Stimulated activated naive CD8-positive, alpha-beta T cell treated with anti-CD3 and anti-CD28 coated beads, Interleukin-15, Interleukin-2, amounts not matched to agents 100 ng/mL and 50 ng/mL, for 24 hours (primary cell): Measurements from ENCODE around the gene UBASH3B.

Experiments used
- H3K27ac Mint-ChIP-seq: one replicate; pipeline ENCODE4 v1.8.0; 2021; ENCODE audit warnings: mild to moderate bottlenecking, mixed read lengths
- H3K27me3 Mint-ChIP-seq: one replicate; pipeline ENCODE4 v1.8.0; 2021; ENCODE audit warnings: mixed read lengths
- H3K36me3 Mint-ChIP-seq: one replicate; pipeline ENCODE4 v1.8.0; 2021; ENCODE audit warnings: low read depth, mixed read lengths
- H3K4me1 Mint-ChIP-seq: one replicate; pipeline ENCODE4 v1.8.0; 2021; ENCODE audit warnings: low read depth, mixed read lengths
- H3K4me3 Mint-ChIP-seq: one replicate; pipeline ENCODE4 v1.8.0; 2021; ENCODE audit warnings: mild to moderate bottlenecking, mixed read lengths
- H3K9me3 Mint-ChIP-seq: one replicate; pipeline ENCODE4 v1.8.0; 2021; ENCODE audit warnings: mixed read lengths

UBASH3B gene

GRCh38 chr11:122701143-122701542 lies 45.6 kb downstream of the UBASH3B start:
- Mint-ChIP-seq H3K27ac (peak overlapping the region; percentile 88), H3K27me3 (no peaks in the 10 kb centered on the region), H3K4me3 (peak overlapping the region; percentile 12), H3K4me1 (peaks cover 100% of the 10 kb centered on the region), H3K9me3 (no peaks in the 10 kb centered on the region), H3K36me3 (peaks cover 34% of the 10 kb centered on the region)

GRCh38 chr11:122703541-122704272 lies 48.2 kb downstream of the UBASH3B start:
- peak overlapping the region; percentile 99 for H3K27ac Mint-ChIP-seq
- peaks cover 95% of the 10 kb centered on the region for H3K4me1 Mint-ChIP-seq
- H3K36me3 Mint-ChIP-seq = peaks cover 29% of the 10 kb centered on the region
- no peaks in the 10 kb centered on the region for H3K27me3 Mint-ChIP-seq
- no peaks in the 10 kb centered on the region for H3K9me3 Mint-ChIP-seq
- H3K4me3 Mint-ChIP-seq = peak overlapping the region; percentile 41

GRCh38 chr11:122705396-122705795 lies 49.9 kb downstream of the UBASH3B start:
- Mint-ChIP-seq H3K27ac (peak overlapping the region; percentile 99), H3K36me3 (peaks cover 24% of the 10 kb centered on the region), H3K9me3 (no peaks in the 10 kb centered on the region), H3K27me3 (no peaks in the 10 kb centered on the region), H3K4me1 (peaks cover 87% of the 10 kb centered on the region), H3K4me3 (no peak overlapping the region)

DNA sequence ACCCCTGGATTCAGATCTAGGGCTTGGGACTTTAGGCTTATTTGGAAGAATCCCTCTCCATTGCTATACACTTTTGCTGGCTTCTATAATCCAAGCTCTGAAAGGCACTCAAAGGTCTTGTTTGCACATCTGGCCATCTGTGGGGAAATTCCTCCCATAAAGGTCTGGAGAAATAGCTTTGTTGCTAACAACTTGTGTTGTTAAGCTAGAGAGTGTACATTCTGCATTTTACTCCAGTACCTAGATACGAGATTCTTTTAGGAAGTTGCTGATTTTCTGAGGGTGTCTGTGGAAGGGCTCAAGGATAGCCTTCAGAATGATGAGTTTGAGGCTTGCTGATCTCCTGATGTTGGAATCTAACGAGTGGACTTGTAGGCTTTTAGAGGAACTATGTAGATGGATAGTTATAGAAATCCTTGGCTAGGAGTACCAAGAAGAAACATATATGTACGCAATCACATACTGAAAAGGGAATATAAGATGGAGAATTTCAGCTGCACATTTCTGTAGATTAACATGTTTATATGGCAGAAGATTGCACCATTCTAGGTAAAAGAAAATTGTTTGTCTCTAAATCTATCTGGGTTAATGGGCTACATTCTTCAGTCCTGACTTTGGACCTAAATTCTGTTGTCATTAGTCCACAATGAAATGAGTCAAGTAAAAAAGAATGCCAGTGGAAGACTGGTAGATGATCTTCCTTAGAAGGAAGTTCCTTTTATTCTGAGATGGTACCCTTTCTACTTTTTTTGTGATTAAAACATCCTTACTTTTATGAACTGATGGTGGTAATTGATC lies 51.0 kb downstream of the UBASH3B start:
- Mint-ChIP-seq H3K4me1 (peaks cover 76% of the 10 kb centered on the region), H3K4me3 (no peak overlapping the region), H3K27ac (peak overlapping the region; percentile 4), H3K36me3 (peaks cover 24% of the 10 kb centered on the region), H3K9me3 (no peaks in the 10 kb centered on the region), H3K27me3 (no peaks in the 10 kb centered on the region)

DNA sequence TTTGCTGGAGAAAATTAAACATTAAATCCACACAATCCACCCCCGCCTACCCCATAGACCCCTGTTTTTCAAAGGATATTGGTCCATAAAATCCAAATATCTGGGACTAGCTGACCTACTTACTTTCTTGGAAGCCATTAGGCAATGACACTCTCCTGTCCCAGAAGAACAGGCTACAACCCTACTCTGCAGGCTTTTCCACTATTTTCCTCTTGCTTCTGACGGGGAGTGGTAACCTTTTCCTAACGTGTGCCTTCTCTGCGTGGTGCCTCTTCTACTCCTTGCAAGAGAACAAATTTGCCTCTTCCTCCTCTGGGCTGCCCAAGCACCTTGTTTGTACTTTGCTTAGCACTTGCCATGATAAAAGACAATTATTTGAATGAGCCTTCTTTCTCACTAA lies 51.6 kb downstream of the UBASH3B start:
- H3K4me1 Mint-ChIP-seq = peaks cover 76% of the 10 kb centered on the region
- no peak overlapping the region for H3K4me3 Mint-ChIP-seq
- H3K27ac Mint-ChIP-seq = no peak overlapping the region
- H3K36me3 Mint-ChIP-seq = peaks cover 19% of the 10 kb centered on the region
- H3K9me3 Mint-ChIP-seq = no peaks in the 10 kb centered on the region
- H3K27me3 Mint-ChIP-seq = no peaks in the 10 kb centered on the region

GRCh38 chr11:122707901-122708300 lies 52.4 kb downstream of the UBASH3B start:
- Mint-ChIP-seq H3K27me3 (no peaks in the 10 kb centered on the region), H3K4me1 (peaks cover 73% of the 10 kb centered on the region), H3K36me3 (peaks cover 17% of the 10 kb centered on the region), H3K4me3 (no peak overlapping the region), H3K9me3 (no peaks in the 10 kb centered on the region), H3K27ac (no peak overlapping the region)

DNA sequence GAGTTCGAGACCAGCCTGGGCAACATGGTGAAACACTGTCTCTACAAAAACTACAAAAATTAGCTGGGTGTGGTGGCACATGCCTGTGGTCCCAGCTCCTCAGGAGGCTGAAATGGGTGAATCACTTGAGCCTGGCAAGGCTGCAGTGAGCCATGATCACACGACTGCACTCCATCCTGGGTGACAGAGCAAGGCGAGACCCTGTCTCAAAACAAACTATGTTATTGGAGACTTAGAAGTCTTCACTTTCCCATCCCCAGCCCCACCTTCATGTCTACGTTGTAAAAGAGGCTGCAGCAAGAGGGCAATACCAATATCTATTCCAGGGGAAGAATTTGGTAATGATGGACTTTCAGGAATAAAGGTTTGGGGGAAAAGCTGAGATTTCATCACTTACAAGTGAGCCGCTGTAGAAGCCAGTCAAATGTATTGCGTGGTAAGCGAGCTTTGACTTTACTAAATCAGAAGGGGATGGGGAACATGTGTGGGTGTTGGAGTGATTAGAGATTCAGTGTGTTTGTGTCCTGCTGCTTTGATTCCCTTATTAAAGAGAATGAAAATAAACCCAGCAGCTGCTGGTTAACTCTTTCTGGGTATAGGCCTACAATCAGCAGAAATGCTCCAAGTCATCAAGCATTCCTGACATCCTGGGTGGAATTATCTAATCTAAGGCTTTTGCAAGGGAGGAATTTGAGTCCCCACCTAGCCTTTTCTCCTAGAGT lies 53.7 kb downstream of the UBASH3B start:
- Mint-ChIP-seq H3K36me3 (peaks cover 17% of the 10 kb centered on the region), H3K9me3 (no peaks in the 10 kb centered on the region), H3K4me1 (peaks cover 70% of the 10 kb centered on the region), H3K27ac (peak overlapping the region; percentile 19), H3K4me3 (no peak overlapping the region), H3K27me3 (no peaks in the 10 kb centered on the region)

DNA sequence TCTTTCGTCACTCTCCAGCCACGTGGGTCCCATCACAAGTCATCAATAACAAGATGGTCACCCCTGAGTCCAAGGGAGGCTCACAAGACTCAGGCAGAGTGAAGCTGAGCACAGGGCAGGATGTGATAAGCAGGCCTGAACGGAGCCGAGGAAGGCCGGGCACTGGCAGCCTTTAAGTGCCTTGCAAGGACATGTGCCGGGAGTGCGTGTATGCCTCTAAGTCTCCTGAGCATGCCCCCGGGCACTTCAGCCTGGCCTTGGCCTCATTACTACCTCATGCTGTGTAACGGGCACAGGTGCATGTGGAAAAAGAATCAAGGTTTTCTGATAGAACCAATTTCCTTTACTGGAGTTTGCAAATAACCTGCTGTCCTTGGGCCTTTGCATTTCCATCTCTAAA lies 55.8 kb downstream of the UBASH3B start:
- no peaks in the 10 kb centered on the region for H3K27me3 Mint-ChIP-seq
- peaks cover 69% of the 10 kb centered on the region for H3K4me1 Mint-ChIP-seq
- peaks cover 20% of the 10 kb centered on the region for H3K36me3 Mint-ChIP-seq
- no peak overlapping the region for H3K4me3 Mint-ChIP-seq
- H3K27ac Mint-ChIP-seq = no peak overlapping the region
- no peaks in the 10 kb centered on the region for H3K9me3 Mint-ChIP-seq

DNA sequence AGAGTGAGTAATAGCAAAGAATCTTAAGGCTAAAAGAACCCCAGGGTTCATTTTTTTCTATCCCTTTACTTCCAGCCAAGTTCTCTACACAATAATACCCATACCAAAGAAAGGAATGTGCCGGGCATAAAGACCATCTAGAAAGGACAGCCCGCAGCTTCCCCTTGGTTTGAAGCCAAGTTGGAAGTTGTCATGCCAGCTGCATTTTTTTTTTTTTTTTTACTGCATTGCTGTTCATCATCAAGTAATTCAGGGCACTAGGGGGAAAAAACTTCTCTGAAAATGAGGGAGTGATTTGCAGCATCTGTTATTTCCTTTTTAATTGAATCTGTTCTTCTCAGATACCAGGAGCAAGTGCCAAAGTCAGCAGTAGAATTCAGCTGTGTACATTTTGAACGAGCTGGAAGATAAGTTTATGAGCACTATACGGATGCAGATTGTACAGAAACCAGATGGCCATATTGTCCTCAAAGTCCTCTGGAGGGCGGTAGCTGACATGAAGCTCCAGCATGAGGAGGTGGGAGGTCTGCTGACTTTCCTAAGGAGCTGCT lies 56.4 kb downstream of the UBASH3B start:
- Mint-ChIP-seq H3K36me3 (peaks cover 20% of the 10 kb centered on the region), H3K27me3 (no peaks in the 10 kb centered on the region), H3K27ac (no peak overlapping the region), H3K4me3 (no peak overlapping the region), H3K4me1 (peaks cover 69% of the 10 kb centered on the region), H3K9me3 (no peaks in the 10 kb centered on the region)

- H3K4me3 Mint-ChIP-seq = no peak overlapping the region
- peaks cover 75% of the 10 kb centered on the region for H3K4me1 Mint-ChIP-seq
- H3K9me3 Mint-ChIP-seq = no peaks in the 10 kb centered on the region
- H3K27ac Mint-ChIP-seq = peak overlapping the region; percentile 70
- peaks cover 24% of the 10 kb centered on the region for H3K36me3 Mint-ChIP-seq
- no peaks in the 10 kb centered on the region for H3K27me3 Mint-ChIP-seq
Measured at GRCh38 chr11:122714004-122714403, 58.5 kb downstream of the UBASH3B start.

DNA sequence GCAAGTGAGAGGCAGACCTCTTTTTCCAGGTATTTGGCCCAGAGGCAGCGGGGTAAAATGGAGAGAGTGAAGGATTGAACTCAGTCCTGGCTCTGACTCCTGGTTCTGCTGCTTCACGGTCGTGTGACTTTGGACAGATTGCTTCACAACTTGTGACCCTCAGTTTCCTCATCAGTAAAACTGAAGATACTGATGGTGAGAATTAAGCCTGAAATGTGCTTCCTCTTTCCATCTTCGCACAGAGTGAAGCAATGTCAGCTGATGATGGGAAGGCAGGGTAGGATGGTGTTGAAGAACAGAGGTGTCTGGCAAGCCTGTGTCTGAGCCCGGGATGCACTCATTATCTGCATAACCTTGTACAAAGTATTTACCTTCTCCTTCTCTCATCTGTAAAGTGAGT lies 59.0 kb downstream of the UBASH3B start:
- Mint-ChIP-seq H3K9me3 (no peaks in the 10 kb centered on the region), H3K27me3 (no peaks in the 10 kb centered on the region), H3K4me1 (peaks cover 75% of the 10 kb centered on the region), H3K36me3 (peaks cover 24% of the 10 kb centered on the region), H3K27ac (peak overlapping the region; percentile 70), H3K4me3 (no peak overlapping the region)

- H3K27ac Mint-ChIP-seq = peak overlapping the region; percentile 93
- no peaks in the 10 kb centered on the region for H3K9me3 Mint-ChIP-seq
- peaks cover 37% of the 10 kb centered on the region for H3K36me3 Mint-ChIP-seq
- H3K4me1 Mint-ChIP-seq = peaks cover 86% of the 10 kb centered on the region
- peak overlapping the region; percentile 66 for H3K4me3 Mint-ChIP-seq
- no peaks in the 10 kb centered on the region for H3K27me3 Mint-ChIP-seq
Measured at GRCh38 chr11:122715548-122716440, 60.3 kb downstream of the UBASH3B start.

GRCh38 chr11:122717264-122717867 lies 61.8 kb downstream of the UBASH3B start:
- Mint-ChIP-seq H3K27me3 (no peaks in the 10 kb centered on the region), H3K4me1 (peaks cover 93% of the 10 kb centered on the region), H3K27ac (peak overlapping the region; percentile 93), H3K4me3 (peak overlapping the region; percentile 66), H3K9me3 (no peaks in the 10 kb centered on the region), H3K36me3 (peaks cover 42% of the 10 kb centered on the region)
